ENCODE data around the gene SHB. TPM values are rescaled to one million over a fixed set of nuclear protein-coding genes. Genes with fewer than 3 reads are reported as not detected.

The SHB gene
- total and polyA plus RNA-seq, 8 donors: 16.1 to 26.8 (median 21.9) TPM

DNA sequence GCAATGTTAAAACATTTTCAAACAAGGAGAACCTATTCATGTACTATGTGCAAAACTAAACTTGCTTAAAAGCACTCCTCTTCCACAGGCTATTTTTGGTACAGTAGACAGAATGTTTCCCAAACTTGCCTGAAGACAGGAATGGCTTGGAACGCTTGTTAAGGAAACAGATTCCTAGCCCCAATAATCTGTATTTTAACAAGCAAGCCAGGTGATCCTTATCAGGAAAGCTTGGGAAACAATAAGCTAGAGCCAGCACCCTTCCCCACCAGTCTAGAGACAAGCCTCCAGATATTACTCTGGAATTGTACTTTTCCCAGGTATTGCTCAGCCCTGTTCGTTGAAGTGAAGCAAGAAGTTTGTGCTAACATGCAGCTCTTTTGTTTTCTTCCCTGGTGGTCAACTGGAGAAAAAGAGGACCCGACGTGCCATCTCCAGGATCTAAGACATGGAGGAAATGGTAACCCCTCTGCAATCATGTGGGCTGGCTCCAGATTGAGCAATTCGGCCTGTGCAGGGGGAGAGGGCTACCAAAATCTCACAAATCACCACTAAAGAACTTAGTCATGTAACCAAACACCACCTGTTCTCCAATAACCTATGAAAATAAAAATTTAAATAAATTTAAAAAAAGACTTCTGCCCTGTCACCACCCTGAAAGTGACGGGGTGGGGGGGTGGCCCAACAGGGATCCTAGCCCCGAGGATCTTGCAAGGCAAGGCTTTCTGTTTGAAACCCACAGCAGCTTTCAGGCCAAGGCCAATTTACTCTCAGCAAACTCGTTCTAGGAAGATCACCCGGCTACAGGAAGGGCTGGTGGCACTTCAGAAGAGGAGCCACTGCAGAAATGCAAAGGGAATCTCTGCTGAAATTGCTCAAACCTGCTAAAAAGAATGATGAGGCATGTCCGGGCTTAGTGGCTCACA lies 48.6 kb downstream of the SHB start:
- Histone ChIP-seq H3K27me3 (no peaks in the 10 kb centered on the region), H3K4me3 (no peak overlapping the region), H3K9me3 (no peaks in the 10 kb centered on the region), H3K4me1 (peaks cover 59 to 94% of the 10 kb centered on the region in 2 donors), H3K27ac (peak overlapping the region in 1 of 2 donors; percentile 50), H3K36me3 (no peaks in the 10 kb centered on the region)
- no peak for DNase-seq
- no peak for ATAC-seq
- intact Hi-C loops (cut with DNase I): no loop called here
- TF ChIP-seq, protein P1, sequence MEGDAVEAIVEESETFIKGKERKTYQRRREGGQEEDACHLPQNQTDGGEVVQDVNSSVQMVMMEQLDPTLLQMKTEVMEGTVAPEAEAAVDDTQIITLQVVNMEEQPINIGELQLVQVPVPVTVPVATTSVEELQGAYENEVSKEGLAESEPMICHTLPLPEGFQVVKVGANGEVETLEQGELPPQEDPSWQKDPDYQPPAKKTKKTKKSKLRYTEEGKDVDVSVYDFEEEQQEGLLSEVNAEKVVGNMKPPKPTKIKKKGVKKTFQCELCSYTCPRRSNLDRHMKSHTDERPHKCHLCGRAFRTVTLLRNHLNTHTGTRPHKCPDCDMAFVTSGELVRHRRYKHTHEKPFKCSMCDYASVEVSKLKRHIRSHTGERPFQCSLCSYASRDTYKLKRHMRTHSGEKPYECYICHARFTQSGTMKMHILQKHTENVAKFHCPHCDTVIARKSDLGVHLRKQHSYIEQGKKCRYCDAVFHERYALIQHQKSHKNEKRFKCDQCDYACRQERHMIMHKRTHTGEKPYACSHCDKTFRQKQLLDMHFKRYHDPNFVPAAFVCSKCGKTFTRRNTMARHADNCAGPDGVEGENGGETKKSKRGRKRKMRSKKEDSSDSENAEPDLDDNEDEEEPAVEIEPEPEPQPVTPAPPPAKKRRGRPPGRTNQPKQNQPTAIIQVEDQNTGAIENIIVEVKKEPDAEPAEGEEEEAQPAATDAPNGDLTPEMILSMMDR (IDR thresholded peaks at IDR 0.05): no peak

DNA sequence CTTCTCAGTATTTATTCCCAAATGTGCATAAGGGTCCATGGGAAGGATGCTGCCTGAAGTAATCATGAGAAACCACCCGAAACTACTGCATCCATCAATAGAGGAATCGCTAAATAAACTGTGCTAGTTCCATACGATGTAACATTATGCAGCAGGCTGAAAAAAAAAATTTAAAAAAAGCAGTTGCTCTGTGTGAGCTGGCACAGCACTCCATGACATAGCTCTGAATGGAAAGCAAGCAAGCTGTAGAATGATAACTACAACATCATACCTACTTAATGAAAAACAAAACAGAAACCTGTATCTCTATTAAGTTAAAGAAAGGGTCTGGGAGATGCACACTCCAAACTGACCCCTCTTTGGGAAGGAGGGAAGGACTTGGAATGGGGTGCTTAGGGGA lies 49.3 kb downstream of the SHB start:
- intact Hi-C loops (cut with DNase I): loop anchor here in 1 of 2 donors (10.0 kb wide), 1 partner anchor 85 kb away; no protein-coding TSS in a partner anchor
- no peaks in the 10 kb centered on the region for H3K9me3 ChIP-seq
- no peak for ATAC-seq
- H3K4me1 ChIP-seq: peaks cover 52 to 90% of the 10 kb centered on the region in 2 donors
- peak overlapping the region; percentile 50 to 64 for H3K27ac ChIP-seq
- TF ChIP-seq, protein P1 (IDR thresholded peaks at IDR 0.05): no peak
- no peak for DNase-seq
- no peak overlapping the region for H3K4me3 ChIP-seq
- peaks cover 0 to 5% of the 10 kb centered on the region in 2 donors for H3K36me3 ChIP-seq
- H3K27me3 ChIP-seq: no peaks in the 10 kb centered on the region

DNA sequence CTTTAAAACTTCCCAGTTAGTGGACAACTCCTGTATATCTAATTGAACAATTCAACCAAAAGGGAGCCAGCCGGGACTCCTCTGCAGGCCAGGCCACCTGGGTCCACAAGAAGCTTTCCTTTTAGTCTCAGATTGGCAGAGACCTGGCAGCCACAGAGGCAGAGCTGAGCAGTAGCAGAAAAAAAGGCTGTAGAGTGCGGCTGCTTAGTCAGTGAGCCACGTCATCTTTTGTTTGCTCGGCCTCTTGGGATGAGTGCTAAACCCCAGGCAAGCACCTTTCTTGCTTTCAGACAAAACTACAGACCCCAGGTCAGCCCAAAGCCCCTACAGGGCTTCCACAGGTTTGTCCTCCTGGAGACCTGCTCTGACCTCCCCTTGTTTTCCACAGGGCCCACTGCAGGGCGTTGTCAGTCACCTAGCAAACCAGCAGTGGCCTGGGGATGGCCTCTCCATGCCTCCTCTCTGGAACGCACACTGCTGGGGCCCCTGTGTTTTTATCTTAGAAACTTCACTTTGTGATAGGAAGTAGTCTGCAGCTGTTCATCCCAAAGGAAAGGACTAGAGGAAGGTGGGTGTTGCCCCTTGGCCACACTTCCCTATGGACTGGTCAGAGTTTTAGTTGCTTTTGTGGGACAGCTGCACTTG lies 49.9 kb downstream of the SHB start:
- DNase-seq (peak in 2 of 4 donors; percentile 60 to 69), ATAC-seq (peak; percentile 74)
- no peak overlapping the region for H3K4me3 ChIP-seq
- peaks cover 0 to 11% of the 10 kb centered on the region in 2 donors for H3K36me3 ChIP-seq
- no peaks in the 10 kb centered on the region for H3K27me3 ChIP-seq
- TF ChIP-seq, protein P1 (IDR thresholded peaks at IDR 0.05): no peak
- H3K4me1 ChIP-seq: peaks cover 46 to 84% of the 10 kb centered on the region in 2 donors
- intact Hi-C loops (cut with DNase I): loop anchor here in 1 of 2 donors (10.0 kb wide), 1 partner anchor 84 kb away; no protein-coding TSS in a partner anchor
- no peaks in the 10 kb centered on the region for H3K9me3 ChIP-seq
- H3K27ac ChIP-seq: peak overlapping the region; percentile 50 to 64

DNA sequence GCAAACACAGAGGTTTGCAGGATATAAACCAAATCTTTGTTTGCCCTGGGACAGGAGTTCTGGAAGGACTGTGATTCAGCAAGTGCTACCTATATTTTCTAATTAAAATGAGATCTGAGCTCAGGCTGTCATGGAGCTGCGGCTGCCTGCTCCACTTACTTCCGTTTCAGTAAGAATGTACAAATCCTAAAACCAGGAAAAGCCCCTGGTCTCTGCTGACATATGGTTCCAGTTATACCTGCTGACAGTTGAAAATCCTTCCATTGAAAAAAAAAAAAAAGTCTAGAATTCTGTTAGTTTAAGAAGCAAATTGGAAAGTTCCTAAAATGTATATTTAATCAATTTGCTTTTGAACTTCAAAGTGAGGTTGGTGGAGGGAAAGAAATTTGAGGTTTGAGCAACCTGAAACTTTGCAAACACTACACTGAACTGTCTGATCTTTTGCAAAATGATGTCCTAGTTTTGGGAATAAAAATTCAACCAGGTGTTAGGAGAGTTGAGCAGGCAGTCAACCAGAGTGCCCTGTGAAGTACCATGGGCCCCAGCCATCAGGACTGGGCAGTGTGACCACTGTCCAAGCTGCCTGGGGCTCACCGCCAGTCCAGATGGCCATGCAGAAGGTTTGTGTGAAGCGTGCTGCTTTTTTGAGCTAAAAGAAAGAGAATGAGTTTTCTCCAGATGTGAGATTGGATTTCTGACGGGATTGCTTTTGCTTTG lies 50.6 kb downstream of the SHB start:
- TF ChIP-seq, protein P1 (IDR thresholded peaks at IDR 0.05): no peak
- Histone ChIP-seq H3K4me3 (no peak overlapping the region), H3K9me3 (no peaks in the 10 kb centered on the region), H3K4me1 (peaks cover 40 to 77% of the 10 kb centered on the region in 2 donors), H3K36me3 (peaks cover 0 to 18% of the 10 kb centered on the region in 2 donors), H3K27me3 (no peaks in the 10 kb centered on the region), H3K27ac (peak overlapping the region; percentile 50 to 64)
- intact Hi-C loops (cut with DNase I): loop anchor here in 1 of 2 donors (10.0 kb wide), 1 partner anchor 84 kb away; no protein-coding TSS in a partner anchor
- peak; percentile 4 for ATAC-seq
- no peak for DNase-seq

All from left lung (tissue), 10 donors.